AG04450 (cell line): ENCODE data around the gene TGFBR2. TPM values are rescaled to one million over a fixed set of nuclear protein-coding genes. Genes with fewer than 3 reads are reported as not detected.

Experiments
- CTCF ChIA-PET: fragments of 300-600, 350-600 bp; formaldehyde crosslinking; extraction: SDS; loops from one replicate; lab custom pipeline; 2022; ENCODE audit warnings: antibody characterized with exemption, inconsistent platforms; lab: Charles Lee
- POLR2A ChIA-PET: fragments of 350-600 bp; formaldehyde crosslinking; extraction: SDS; loops from one replicate; lab custom pipeline; 2021; ENCODE audit warnings: antibody characterized with exemption, inconsistent platforms; lab: Yijun Ruan, JAX
- DNase-seq: peaks from one replicate; pipeline ENCODE4 v3.0.0-alpha.2; 2011; ENCODE audit warnings: low read depth, low spot score
- H3K27ac ChIP-seq: one replicate; pipeline ENCODE4 v1.5.1; 2012; ENCODE audit warnings: low read depth, low read length, control low read depth
- H3K27me3 ChIP-seq: one replicate; pipeline ENCODE4 v1.6.0; 2012; ENCODE audit warnings: low read length; ENCODE audit not compliant: control insufficient read depth, insufficient read depth
- H3K4me3 ChIP-seq: 2 replicates; pipeline ENCODE4 v1.5.1; 2011; ENCODE audit warnings: mild to moderate bottlenecking, low read depth, low read length, control low read depth
- H3K9me3 ChIP-seq: 2 replicates; pipeline ENCODE4 v1.5.1; 2012; ENCODE audit warnings: low read length; ENCODE audit not compliant: control insufficient read depth, insufficient read depth
- polyA plus RNA-seq: library from polyadenylated mRNA; depleted of rRNA; stranded (reverse); fragments of >200 nt; gene quantifications from 2 replicates; pipeline ENCODE4 v1.2.3, GENCODE V29; 2011
- TF ChIP-seq, protein P1 (sequence below): IDR thresholded peaks from 2 replicates; pipeline ENCODE4 v1.5.1; 2011; ENCODE audit warnings: low read depth, low read length, control low read depth, inconsistent platforms

Gene TGFBR2
- polyA plus RNA-seq, 1 experiment = 158 TPM

- no peaks in the 10 kb centered on the region for H3K27me3 ChIP-seq
- ChIA-PET POLR2A (no interaction called here), CTCF (no interaction called here)
- TF ChIP-seq, protein P1, sequence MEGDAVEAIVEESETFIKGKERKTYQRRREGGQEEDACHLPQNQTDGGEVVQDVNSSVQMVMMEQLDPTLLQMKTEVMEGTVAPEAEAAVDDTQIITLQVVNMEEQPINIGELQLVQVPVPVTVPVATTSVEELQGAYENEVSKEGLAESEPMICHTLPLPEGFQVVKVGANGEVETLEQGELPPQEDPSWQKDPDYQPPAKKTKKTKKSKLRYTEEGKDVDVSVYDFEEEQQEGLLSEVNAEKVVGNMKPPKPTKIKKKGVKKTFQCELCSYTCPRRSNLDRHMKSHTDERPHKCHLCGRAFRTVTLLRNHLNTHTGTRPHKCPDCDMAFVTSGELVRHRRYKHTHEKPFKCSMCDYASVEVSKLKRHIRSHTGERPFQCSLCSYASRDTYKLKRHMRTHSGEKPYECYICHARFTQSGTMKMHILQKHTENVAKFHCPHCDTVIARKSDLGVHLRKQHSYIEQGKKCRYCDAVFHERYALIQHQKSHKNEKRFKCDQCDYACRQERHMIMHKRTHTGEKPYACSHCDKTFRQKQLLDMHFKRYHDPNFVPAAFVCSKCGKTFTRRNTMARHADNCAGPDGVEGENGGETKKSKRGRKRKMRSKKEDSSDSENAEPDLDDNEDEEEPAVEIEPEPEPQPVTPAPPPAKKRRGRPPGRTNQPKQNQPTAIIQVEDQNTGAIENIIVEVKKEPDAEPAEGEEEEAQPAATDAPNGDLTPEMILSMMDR = no peak
- H3K9me3 ChIP-seq = no peaks in the 10 kb centered on the region
- no peak overlapping the region for H3K4me3 ChIP-seq
- no peak for DNase-seq
- no peak overlapping the region for H3K27ac ChIP-seq
Observed at GRCh38 chr3:30639937-30640336, 33.5 kb downstream of the TGFBR2 start.

DNA sequence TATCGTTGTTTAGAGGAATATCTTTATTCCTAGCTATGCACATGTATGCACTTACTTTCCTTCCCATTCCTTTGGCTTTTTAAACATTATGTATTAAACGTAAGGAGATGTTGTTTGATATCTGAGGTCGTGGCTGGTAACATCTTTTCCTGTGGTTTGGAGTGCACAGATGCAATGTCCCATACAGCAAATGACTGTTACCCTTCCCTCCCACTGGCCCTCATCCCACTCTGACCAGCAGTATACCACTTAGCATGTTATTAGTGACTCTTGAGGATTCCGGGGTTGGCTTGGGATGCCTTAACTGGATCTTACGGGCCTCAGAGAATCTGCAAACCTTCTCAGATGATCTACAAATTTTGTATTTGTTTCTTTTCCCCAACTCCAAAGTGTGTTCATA lies 34.5 kb downstream of the TGFBR2 start:
- ChIA-PET POLR2A (no interaction called here), CTCF (interaction anchor here (0.6 kb wide), 1 partner anchor 11 kb away, joined by 8 read pairs; no protein-coding TSS in a partner anchor)
- H3K27ac ChIP-seq = no peak overlapping the region
- no peaks in the 10 kb centered on the region for H3K27me3 ChIP-seq
- no peak overlapping the region for H3K4me3 ChIP-seq
- DNase-seq = no peak
- TF ChIP-seq, protein P1 = no peak
- H3K9me3 ChIP-seq = no peaks in the 10 kb centered on the region

DNA sequence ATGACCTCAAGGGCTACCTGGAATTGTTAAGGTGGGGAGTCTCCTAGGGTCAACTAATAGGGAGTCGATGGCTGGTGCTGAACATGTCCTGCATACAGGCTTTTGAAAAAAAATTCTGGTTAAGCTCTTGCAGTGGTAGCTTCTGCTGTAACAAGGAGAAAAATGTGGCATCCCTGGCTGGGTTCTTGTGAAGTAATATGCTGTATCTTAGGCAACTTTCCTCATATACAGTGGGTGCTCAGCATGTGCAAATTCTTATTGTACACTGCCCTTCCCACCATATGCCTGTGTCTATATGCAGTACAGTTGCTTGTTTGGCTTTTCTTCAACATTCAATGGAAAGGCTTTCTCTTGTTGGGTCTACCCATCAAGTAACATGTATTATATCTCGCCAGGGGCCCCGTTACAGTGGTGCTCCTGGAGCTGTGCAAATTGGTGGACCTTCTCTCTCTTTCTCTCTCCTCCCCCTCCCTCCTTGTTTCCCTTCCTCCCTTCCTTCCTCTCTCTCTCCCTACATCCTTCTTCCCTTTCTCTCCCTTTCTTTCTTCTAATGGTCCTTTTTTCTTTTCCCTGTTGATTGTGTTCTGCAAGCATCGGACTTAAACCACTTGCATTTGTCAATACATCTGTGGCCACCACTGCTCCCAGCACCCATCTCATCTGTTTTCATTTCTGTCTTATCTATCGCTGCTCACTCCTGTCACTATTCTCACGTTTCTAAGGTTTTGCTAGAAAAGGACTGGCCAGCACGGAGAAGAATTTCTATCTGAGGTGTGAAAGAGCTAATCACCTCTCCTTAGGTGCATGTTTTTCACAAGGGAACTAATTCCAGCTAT lies 35.2 kb downstream of the TGFBR2 start:
- H3K27ac ChIP-seq = no peak overlapping the region
- CTCF ChIA-PET = interaction anchor here (0.6 to 2.3 kb wide), 2 partner anchors 10 to 442 kb away, joined by 6 to 8 read pairs; no protein-coding TSS in a partner anchor

GRCh38 chr3:30642849-30643361 lies 36.5 kb downstream of the TGFBR2 start:
- no peak for DNase-seq
- POLR2A ChIA-PET = no interaction called here
- CTCF ChIA-PET = interaction anchor here (0.5 to 2.3 kb wide), 2 partner anchors 18 to 443 kb away, joined by 4 to 6 read pairs; no protein-coding TSS in a partner anchor

More for the DNA sequence above, 35.2 kb downstream of the TGFBR2 start:
- Histone ChIP-seq H3K4me3 (no peak overlapping the region), H3K27me3 (no peaks in the 10 kb centered on the region), H3K9me3 (no peaks in the 10 kb centered on the region)
- TF ChIP-seq, protein P1 = no peak
- DNase-seq = no peak
- POLR2A ChIA-PET = no interaction called here

More at GRCh38 chr3:30642849-30643361, 36.5 kb downstream of the TGFBR2 start:
- Histone ChIP-seq H3K4me3 (no peak overlapping the region), H3K27me3 (no peaks in the 10 kb centered on the region), H3K27ac (no peak overlapping the region), H3K9me3 (no peaks in the 10 kb centered on the region)
- TF ChIP-seq, protein P1 = no peak
